PFSK-1 (cell line): ENCODE results near the gene RMDN2.

Source experiments
- FOXP2 ChIP-seq: optimal IDR thresholded peaks from 2 replicates; pipeline ENCODE3; 2011; ENCODE audit warnings: borderline replicate concordance, control low read depth, inconsistent platforms; ENCODE audit not compliant: insufficient read depth; ENCODE audit errors: extremely low read length, extremely low read depth
- POLR2AphosphoS5 ChIP-seq: IDR thresholded peaks from 2 replicates; pipeline ENCODE4 v1.6.1; 2012; ENCODE audit warnings: low read depth, mild to moderate bottlenecking, control low read depth, low read length, moderate library complexity
- SIN3A ChIP-seq: IDR thresholded peaks from 2 replicates; pipeline ENCODE4 v1.6.1; 2012; ENCODE audit warnings: mild to moderate bottlenecking, low read length, moderate library complexity, borderline replicate concordance; ENCODE audit not compliant: insufficient read depth
- TAF1 ChIP-seq: IDR thresholded peaks from 2 replicates; pipeline ENCODE4 v1.6.1; 2012; ENCODE audit warnings: low read length, control low read depth, borderline replicate concordance; ENCODE audit not compliant: insufficient read depth
- TF ChIP-seq, protein P1 (sequence below), 2 experiments: IDR thresholded peaks; 2 replicates each; pipeline versions ENCODE4 v1.6.1 to v1.8.0; 2011 to 2012; ENCODE audit warnings: low read depth in 2 of 2, low read length in 2 of 2, control low read depth in 1 of 2, inconsistent platforms in 1 of 2, mild to moderate bottlenecking in 1 of 2, moderate library complexity in 1 of 2; ENCODE audit not compliant: insufficient read depth in 1 of 2

DNA sequence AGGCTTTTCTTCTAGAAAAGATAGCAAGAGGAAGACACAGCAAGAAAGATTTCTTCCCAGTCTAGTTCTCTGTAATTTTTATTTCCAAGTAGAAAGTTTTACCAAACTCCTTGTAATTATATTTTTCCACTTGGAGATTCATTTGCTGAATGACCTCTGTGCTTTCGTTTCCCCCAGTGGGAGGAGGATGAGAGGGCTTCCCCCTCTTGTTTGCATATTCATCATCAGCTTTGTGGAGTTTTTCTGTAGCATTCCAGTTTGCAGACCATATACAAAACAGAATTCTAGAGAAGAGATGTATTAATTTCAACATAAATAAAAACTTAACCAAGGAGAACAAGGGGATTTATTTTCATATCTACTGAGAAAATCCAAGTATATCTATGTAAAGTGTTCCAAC, 51.3 kb downstream of the RMDN2 start:
- no peak for TF ChIP-seq FOXP2
- TF ChIP-seq TAF1: no peak
- no peak for TF ChIP-seq POLR2AphosphoS5
- TF ChIP-seq, protein P1, sequence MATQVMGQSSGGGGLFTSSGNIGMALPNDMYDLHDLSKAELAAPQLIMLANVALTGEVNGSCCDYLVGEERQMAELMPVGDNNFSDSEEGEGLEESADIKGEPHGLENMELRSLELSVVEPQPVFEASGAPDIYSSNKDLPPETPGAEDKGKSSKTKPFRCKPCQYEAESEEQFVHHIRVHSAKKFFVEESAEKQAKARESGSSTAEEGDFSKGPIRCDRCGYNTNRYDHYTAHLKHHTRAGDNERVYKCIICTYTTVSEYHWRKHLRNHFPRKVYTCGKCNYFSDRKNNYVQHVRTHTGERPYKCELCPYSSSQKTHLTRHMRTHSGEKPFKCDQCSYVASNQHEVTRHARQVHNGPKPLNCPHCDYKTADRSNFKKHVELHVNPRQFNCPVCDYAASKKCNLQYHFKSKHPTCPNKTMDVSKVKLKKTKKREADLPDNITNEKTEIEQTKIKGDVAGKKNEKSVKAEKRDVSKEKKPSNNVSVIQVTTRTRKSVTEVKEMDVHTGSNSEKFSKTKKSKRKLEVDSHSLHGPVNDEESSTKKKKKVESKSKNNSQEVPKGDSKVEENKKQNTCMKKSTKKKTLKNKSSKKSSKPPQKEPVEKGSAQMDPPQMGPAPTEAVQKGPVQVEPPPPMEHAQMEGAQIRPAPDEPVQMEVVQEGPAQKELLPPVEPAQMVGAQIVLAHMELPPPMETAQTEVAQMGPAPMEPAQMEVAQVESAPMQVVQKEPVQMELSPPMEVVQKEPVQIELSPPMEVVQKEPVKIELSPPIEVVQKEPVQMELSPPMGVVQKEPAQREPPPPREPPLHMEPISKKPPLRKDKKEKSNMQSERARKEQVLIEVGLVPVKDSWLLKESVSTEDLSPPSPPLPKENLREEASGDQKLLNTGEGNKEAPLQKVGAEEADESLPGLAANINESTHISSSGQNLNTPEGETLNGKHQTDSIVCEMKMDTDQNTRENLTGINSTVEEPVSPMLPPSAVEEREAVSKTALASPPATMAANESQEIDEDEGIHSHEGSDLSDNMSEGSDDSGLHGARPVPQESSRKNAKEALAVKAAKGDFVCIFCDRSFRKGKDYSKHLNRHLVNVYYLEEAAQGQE (IDR thresholded peaks at IDR 0.05; ENCODE audit: insufficient read depth in 1 of 2, low read depth in 2 of 2, low read length in 2 of 2): no peak
- no peak for TF ChIP-seq SIN3A
